ENCODE results near the gene NDUFS6. TPM values are rescaled to one million over a fixed set of nuclear protein-coding genes. Genes with fewer than 3 reads are reported as not detected.

The NDUFS6 gene
- total and polyA plus RNA-seq, 4 donors = 18.0 to 67.9 (median 39.6) TPM

- ATAC-seq (ENCODE audit: insufficient read depth, low FRiP score) (no peak), DNase-seq (no peak)
- H3K27me3 ChIP-seq (ENCODE audit: control insufficient read depth in 3 of 3, insufficient read depth in 3 of 3, low read length in 2 of 3) = no peaks in the 10 kb centered on the region
- peaks cover 8 to 45% (median 32%) of the 10 kb centered on the region in 4 donors for H3K36me3 ChIP-seq (ENCODE audit: control insufficient read depth in 4 of 4, insufficient read depth in 4 of 4, low read length in 4 of 4)
- H3K9me3 ChIP-seq (ENCODE audit: control insufficient read depth in 4 of 4, insufficient read depth in 3 of 4, low read length in 3 of 4) = no peaks in the 10 kb centered on the region
- no peak for TF ChIP-seq CTCF (IDR thresholded peaks at IDR 0.05; ENCODE audit: control extremely low read depth, extremely low read depth)
- H3K9ac ChIP-seq (ENCODE audit: insufficient read depth in 1 of 2, low read length in 2 of 2) = no peak overlapping the region
- H3K27ac ChIP-seq (ENCODE audit: low read depth in 1 of 2, low read length in 1 of 2) = no peak overlapping the region
- H3K4me3 ChIP-seq = no peak overlapping the region
- peaks cover 0 to 9% (median 0%) of the 10 kb centered on the region in 5 donors for H3K4me1 ChIP-seq (ENCODE audit: control insufficient read depth in 5 of 5, insufficient read depth in 5 of 5, low read length in 5 of 5)
- WGBS, 2 donors = 88 to 95% methylated on average over 15 of the region's 15 CpGs
Measured at GRCh38 chr5:1806199-1806598, 5.0 kb downstream of the NDUFS6 start.

- no peaks in the 10 kb centered on the region for H3K27me3 ChIP-seq (ENCODE audit: control insufficient read depth in 3 of 3, insufficient read depth in 3 of 3, low read length in 2 of 3)
- peaks cover 10 to 45% (median 35%) of the 10 kb centered on the region in 4 donors for H3K36me3 ChIP-seq (ENCODE audit: control insufficient read depth in 4 of 4, insufficient read depth in 4 of 4, low read length in 4 of 4)
- no peak overlapping the region for H3K4me3 ChIP-seq
- no peak overlapping the region for H3K9ac ChIP-seq (ENCODE audit: insufficient read depth in 1 of 2, low read length in 2 of 2)
- DNase-seq (no peak), ATAC-seq (ENCODE audit: insufficient read depth, low FRiP score) (no peak)
- peaks cover 0 to 6% (median 0%) of the 10 kb centered on the region in 5 donors for H3K4me1 ChIP-seq (ENCODE audit: control insufficient read depth in 5 of 5, insufficient read depth in 5 of 5, low read length in 5 of 5)
- WGBS, 2 donors = 91 to 95% methylated on average over 16 of the region's 16 CpGs
- H3K9me3 ChIP-seq (ENCODE audit: control insufficient read depth in 4 of 4, insufficient read depth in 3 of 4, low read length in 3 of 4) = no peaks in the 10 kb centered on the region
- no peak for TF ChIP-seq CTCF (IDR thresholded peaks at IDR 0.05; ENCODE audit: control extremely low read depth, extremely low read depth)
- H3K27ac ChIP-seq (ENCODE audit: low read depth in 1 of 2, low read length in 1 of 2) = no peak overlapping the region
Measured at GRCh38 chr5:1806974-1807373, 5.8 kb downstream of the NDUFS6 start.

- no peaks in the 10 kb centered on the region for H3K27me3 ChIP-seq (ENCODE audit: control insufficient read depth in 3 of 3, insufficient read depth in 3 of 3, low read length in 2 of 3)
- no peak for ATAC-seq (ENCODE audit: insufficient read depth, low FRiP score)
- H3K36me3 ChIP-seq (ENCODE audit: control insufficient read depth in 4 of 4, insufficient read depth in 4 of 4, low read length in 4 of 4) = peaks cover 10 to 45% (median 37%) of the 10 kb centered on the region in 4 donors
- no peak for DNase-seq
- no peak overlapping the region for H3K27ac ChIP-seq (ENCODE audit: low read depth in 1 of 2, low read length in 1 of 2)
- no peaks in the 10 kb centered on the region for H3K9me3 ChIP-seq (ENCODE audit: control insufficient read depth in 4 of 4, insufficient read depth in 3 of 4, low read length in 3 of 4)
- H3K9ac ChIP-seq (ENCODE audit: insufficient read depth in 1 of 2, low read length in 2 of 2) = no peak overlapping the region
- WGBS, 2 donors = 84 to 86% methylated on average over 20 of the region's 20 CpGs
- no peak overlapping the region for H3K4me3 ChIP-seq
- no peak for TF ChIP-seq CTCF (IDR thresholded peaks at IDR 0.05; ENCODE audit: control extremely low read depth, extremely low read depth)
- no peaks in the 10 kb centered on the region for H3K4me1 ChIP-seq (ENCODE audit: control insufficient read depth in 5 of 5, insufficient read depth in 5 of 5, low read length in 5 of 5)
Measured at GRCh38 chr5:1807451-1808185, 6.4 kb downstream of the NDUFS6 start.
